Glutamatergic neuron (in vitro differentiated cells): ENCODE results near the gene PDHX. TPM values are rescaled to one million over a fixed set of nuclear protein-coding genes. Genes with fewer than 3 reads are reported as not detected.

Experiments
- DNase-seq: peaks from one replicate; pipeline ENCODE4 v3.0.0; 2022
- H3K27ac Mint-ChIP-seq: one replicate; pipeline ENCODE4 v1.8.0; 2020; ENCODE audit warnings: mild to moderate bottlenecking, mixed read lengths, inconsistent platforms; ENCODE audit not compliant: unreplicated experiment
- H3K27me3 Mint-ChIP-seq: one replicate; pipeline ENCODE4 v1.8.0; 2020; ENCODE audit warnings: mild to moderate bottlenecking, moderate library complexity, mixed read lengths, inconsistent platforms; ENCODE audit not compliant: unreplicated experiment
- H3K36me3 Mint-ChIP-seq: one replicate; pipeline ENCODE4 v1.8.0; 2020; ENCODE audit warnings: mild to moderate bottlenecking, mixed read lengths, inconsistent platforms; ENCODE audit not compliant: unreplicated experiment
- H3K4me1 Mint-ChIP-seq: one replicate; pipeline ENCODE4 v1.8.0; 2020; ENCODE audit warnings: mild to moderate bottlenecking, low read depth, mixed read lengths, inconsistent platforms; ENCODE audit not compliant: unreplicated experiment
- H3K4me3 Mint-ChIP-seq: one replicate; pipeline ENCODE4 v1.8.0; 2020; ENCODE audit warnings: mild to moderate bottlenecking, mixed read lengths, inconsistent platforms; ENCODE audit not compliant: unreplicated experiment
- H3K9me3 Mint-ChIP-seq: one replicate; pipeline ENCODE4 v1.8.0; 2020; ENCODE audit warnings: mild to moderate bottlenecking, moderate library complexity, mixed read lengths, inconsistent platforms; ENCODE audit not compliant: unreplicated experiment
- total RNA-seq: library from RNA; stranded (reverse); fragmentation: NEBNext Ultra II Directional; extraction: Animal tissue kit (Norgen Biotek cat#: 25700); gene quantifications from one replicate; pipeline ENCODE4 v1.2.1, GENCODE V29; 2021; ENCODE audit not compliant: unreplicated experiment
- TF ChIP-seq, protein P1 (sequence below): fragments of 200-600 bp; sonication (generic); IDR thresholded peaks from one replicate; pipeline ENCODE4 v1.5.0; 2021; ENCODE audit not compliant: partially characterized antibody, unreplicated experiment

PDHX gene
- total RNA-seq, 1 donor from 2014 or later = 46.5 TPM

DNA sequence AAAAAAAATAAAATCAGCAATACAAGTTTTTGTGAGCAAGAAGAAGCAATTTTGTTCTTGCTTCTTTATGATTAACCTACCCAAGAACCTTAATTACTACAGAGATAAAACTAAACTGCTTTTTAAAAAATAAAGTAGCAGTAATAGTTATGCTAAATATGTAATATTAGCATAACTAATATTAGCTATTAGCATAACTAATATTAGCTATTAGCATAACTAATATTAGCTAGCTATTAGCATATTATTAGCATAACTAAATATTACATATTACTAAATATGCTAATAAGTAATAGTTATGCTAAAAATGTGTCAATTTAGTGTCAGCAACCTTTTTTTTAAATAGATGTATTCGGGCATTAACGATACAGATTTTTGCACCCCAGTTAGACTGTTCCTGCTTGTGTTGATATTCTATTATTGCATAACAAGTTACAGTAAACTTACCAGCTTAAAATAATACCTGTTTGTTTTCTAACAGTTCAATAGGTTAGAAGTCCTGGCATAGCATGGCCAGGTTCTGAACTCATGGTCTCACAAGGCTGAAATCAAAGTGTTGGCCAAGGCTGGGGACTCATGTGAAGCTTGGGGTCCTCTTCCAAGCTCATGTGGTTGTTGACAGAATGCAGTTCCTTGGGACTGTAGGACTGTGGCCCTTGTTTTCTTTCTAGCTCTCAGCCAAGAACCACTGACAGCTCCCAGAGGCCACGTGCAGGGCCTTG lies 48.4 kb downstream of the PDHX start:
- TF ChIP-seq, protein P1, sequence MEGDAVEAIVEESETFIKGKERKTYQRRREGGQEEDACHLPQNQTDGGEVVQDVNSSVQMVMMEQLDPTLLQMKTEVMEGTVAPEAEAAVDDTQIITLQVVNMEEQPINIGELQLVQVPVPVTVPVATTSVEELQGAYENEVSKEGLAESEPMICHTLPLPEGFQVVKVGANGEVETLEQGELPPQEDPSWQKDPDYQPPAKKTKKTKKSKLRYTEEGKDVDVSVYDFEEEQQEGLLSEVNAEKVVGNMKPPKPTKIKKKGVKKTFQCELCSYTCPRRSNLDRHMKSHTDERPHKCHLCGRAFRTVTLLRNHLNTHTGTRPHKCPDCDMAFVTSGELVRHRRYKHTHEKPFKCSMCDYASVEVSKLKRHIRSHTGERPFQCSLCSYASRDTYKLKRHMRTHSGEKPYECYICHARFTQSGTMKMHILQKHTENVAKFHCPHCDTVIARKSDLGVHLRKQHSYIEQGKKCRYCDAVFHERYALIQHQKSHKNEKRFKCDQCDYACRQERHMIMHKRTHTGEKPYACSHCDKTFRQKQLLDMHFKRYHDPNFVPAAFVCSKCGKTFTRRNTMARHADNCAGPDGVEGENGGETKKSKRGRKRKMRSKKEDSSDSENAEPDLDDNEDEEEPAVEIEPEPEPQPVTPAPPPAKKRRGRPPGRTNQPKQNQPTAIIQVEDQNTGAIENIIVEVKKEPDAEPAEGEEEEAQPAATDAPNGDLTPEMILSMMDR = no peak
- H3K27me3 Mint-ChIP-seq = no peaks in the 10 kb centered on the region
- H3K27ac Mint-ChIP-seq = no peak overlapping the region
- peaks cover 8% of the 10 kb centered on the region for H3K4me1 Mint-ChIP-seq
- no peak overlapping the region for H3K4me3 Mint-ChIP-seq
- no peak for DNase-seq
- peaks cover 5% of the 10 kb centered on the region for H3K36me3 Mint-ChIP-seq
- no peaks in the 10 kb centered on the region for H3K9me3 Mint-ChIP-seq

DNA sequence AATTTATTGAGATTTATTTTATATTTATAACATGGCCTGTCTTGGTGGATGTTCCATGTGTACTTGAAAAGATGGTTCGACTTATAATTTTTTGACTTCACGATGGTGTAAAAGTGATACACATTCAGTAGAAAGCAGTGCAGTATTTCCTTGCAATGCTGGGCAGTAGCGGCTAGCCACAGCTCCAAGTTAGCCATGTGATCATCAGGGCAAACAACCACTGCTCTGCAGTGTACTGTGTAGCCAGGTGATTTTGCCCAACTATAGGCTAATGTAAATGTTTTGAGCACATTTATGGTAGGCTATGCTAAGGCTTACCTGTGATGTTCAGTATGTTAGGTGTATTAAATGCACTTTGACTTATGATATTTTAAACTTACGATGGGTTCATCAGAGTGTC lies 52.4 kb downstream of the PDHX start:
- DNase-seq = no peak
- no peak overlapping the region for H3K27ac Mint-ChIP-seq

DNA sequence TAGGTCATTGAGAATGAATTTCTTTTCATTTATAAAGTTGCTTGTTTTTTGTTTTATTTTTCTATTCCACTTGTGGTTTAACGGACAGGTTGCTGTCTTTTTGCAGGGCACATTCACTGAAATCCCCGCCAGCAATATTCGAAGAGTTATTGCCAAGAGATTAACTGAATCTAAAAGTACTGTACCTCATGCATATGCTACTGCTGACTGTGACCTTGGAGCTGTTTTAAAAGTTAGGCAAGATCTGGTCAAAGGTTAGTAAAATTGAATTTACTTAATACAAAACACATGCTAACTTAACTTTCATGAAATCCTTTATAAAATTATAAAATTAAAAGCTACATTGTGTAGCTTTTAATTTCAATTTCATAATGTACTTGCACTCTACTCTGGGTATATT lies 53.6 kb downstream of the PDHX start:
- DNase-seq = no peak
- Mint-ChIP-seq H3K27me3 (no peaks in the 10 kb centered on the region), H3K36me3 (peaks cover 12% of the 10 kb centered on the region), H3K4me1 (no peaks in the 10 kb centered on the region), H3K4me3 (no peak overlapping the region), H3K27ac (no peak overlapping the region), H3K9me3 (no peaks in the 10 kb centered on the region)
- TF ChIP-seq, protein P1 = no peak

More for the DNA sequence above, 52.4 kb downstream of the PDHX start:
- Mint-ChIP-seq H3K4me3 (no peak overlapping the region), H3K9me3 (no peaks in the 10 kb centered on the region), H3K27me3 (no peaks in the 10 kb centered on the region), H3K4me1 (no peaks in the 10 kb centered on the region), H3K36me3 (peaks cover 12% of the 10 kb centered on the region)
- TF ChIP-seq, protein P1 = no peak

DNA sequence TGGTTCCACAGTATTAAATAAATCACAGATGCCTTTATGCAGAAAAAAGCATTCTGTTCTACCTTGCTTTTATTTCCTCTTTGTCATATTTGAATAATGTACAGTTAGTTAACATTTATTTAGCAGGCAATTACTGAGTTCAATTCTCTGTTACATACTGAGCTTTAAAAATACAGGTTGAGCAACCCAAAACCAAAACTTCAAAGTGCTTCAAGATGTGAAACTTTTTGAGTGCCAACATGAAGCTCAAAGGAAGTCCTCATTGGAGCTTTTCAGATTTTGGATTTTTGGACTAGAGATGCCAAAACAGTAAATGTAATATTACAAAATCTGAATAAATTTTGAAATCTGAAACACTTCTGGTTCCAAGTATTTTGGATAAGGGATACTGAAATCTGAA lies 54.1 kb downstream of the PDHX start:
- Mint-ChIP-seq H3K27me3 (no peaks in the 10 kb centered on the region), H3K4me1 (no peaks in the 10 kb centered on the region), H3K27ac (no peak overlapping the region), H3K36me3 (peaks cover 12% of the 10 kb centered on the region), H3K4me3 (no peak overlapping the region), H3K9me3 (no peaks in the 10 kb centered on the region)
- TF ChIP-seq, protein P1 = no peak
- DNase-seq = no peak

DNA sequence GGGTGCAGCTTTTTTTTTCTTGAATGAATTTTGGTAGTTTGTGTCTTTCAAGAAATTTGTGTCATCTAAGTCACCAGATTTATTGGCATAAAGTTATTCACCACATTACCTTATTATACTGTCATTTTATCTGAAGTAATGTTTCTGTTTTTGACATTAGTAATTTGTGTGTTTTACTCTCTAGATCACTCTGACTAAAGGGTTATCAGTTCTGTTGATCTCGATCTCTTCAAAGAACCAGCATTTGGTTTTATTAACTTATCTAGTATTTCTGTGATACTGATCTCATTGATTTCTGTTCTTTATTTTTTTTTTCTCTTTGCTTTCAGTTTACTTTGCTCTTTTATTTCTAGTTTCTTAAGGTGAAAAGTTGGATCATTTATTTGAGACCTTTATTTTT lies 55.5 kb downstream of the PDHX start:
- peaks cover 12% of the 10 kb centered on the region for H3K36me3 Mint-ChIP-seq
- no peak overlapping the region for H3K27ac Mint-ChIP-seq
- TF ChIP-seq, protein P1 = no peak
- H3K4me3 Mint-ChIP-seq = no peak overlapping the region
- no peaks in the 10 kb centered on the region for H3K27me3 Mint-ChIP-seq
- no peak for DNase-seq
- no peaks in the 10 kb centered on the region for H3K4me1 Mint-ChIP-seq
- H3K9me3 Mint-ChIP-seq = no peaks in the 10 kb centered on the region
